Activated CD4-positive, alpha-beta T cell treated with anti-CD3 and anti-CD28 coated beads, Interleukin-2, Interleukin-4, amounts not matched to agents 100 ng/mL and 50 ng/mL, durations not matched to agents 16 hours and 8 hours (primary cell): ENCODE measurements around the gene MED25.

Source experiments
- DNase-seq: peaks from one replicate; pipeline ENCODE4 v3.0.0-alpha.2; 2020; ENCODE audit warnings: low spot score

Gene MED25

GRCh38 chr19:49844138-49845095, 26.3 kb downstream of the MED25 start:
- no peak for DNase-seq

GRCh38 chr19:49845414-49845813, 27.3 kb downstream of the MED25 start:
- DNase-seq = no peak

GRCh38 chr19:49846408-49846807, 28.3 kb downstream of the MED25 start:
- no peak for DNase-seq

GRCh38 chr19:49847731-49848696, 29.9 kb downstream of the MED25 start:
- DNase-seq = peak; percentile 56

- DNase-seq = peak; percentile 49
Measured at GRCh38 chr19:49848938-49849337, 30.8 kb downstream of the MED25 start.

GRCh38 chr19:49849433-49850220, 31.5 kb downstream of the MED25 start:
- no peak for DNase-seq

GRCh38 chr19:49850221-49850486, 32.1 kb downstream of the MED25 start:
- no peak for DNase-seq

GRCh38 chr19:49850487-49851342, 32.6 kb downstream of the MED25 start, which contains the start of gene PTOV1:
Gene PTOV1 (plus strand): TSS chr19:49851159.
- peak; percentile 88 for DNase-seq

- no peak for DNase-seq
Measured at GRCh38 chr19:49851456-49852259, 33.6 kb downstream of the MED25 start.

GRCh38 chr19:49852631-49853126, 34.6 kb downstream of the MED25 start:
- no peak for DNase-seq

GRCh38 chr19:49853852-49854377, 35.8 kb downstream of the MED25 start:
- no peak for DNase-seq

- DNase-seq = no peak
Measured at GRCh38 chr19:49854378-49855263, 36.5 kb downstream of the MED25 start.

- no peak for DNase-seq
Measured at GRCh38 chr19:49855277-49855675, 37.2 kb downstream of the MED25 start.

- DNase-seq = no peak
Measured at GRCh38 chr19:49855676-49856573, 37.8 kb downstream of the MED25 start.

GRCh38 chr19:49856574-49857021, 38.5 kb downstream of the MED25 start:
- DNase-seq = no peak

- no peak for DNase-seq
Measured at GRCh38 chr19:49857061-49857837, 39.2 kb downstream of the MED25 start.

- no peak for DNase-seq
Measured at GRCh38 chr19:49857838-49858087, 39.7 kb downstream of the MED25 start.
